Measurements from ENCODE around the gene CD248.
"Not testable (repeated sequence)": the region's sequence is repeated elsewhere in the genome, so short reads cannot be mapped to it uniquely, and the experiment has no call there.

Gene CD248

GRCh38 chr11:66281001-66281400, 35.8 kb downstream of the CD248 start:
- Histone ChIP-seq H3K36me3 (ENCODE audit: control insufficient read depth, insufficient read depth, low read length) (peaks cover 12% of the 10 kb centered on the region), H3K4me1 (ENCODE audit: control insufficient read depth, insufficient read depth, low read length) (peaks cover 40% of the 10 kb centered on the region), H3K27ac (ENCODE audit: insufficient read depth, low read depth, low read length, poor library complexity, severe bottlenecking) (no peak overlapping the region), H3K9me3 (ENCODE audit: control insufficient read depth, low read length) (no peaks in the 10 kb centered on the region), H3K27me3 (ENCODE audit: control insufficient read depth, insufficient read depth, low read length, poor library complexity, severe bottlenecking) (no peaks in the 10 kb centered on the region), H3K4me3 (ENCODE audit: insufficient read depth, low read depth, low read length) (no peak overlapping the region)
- WGBS, 2 experiments, result 75 to 78% methylated on average over 6 of the region's 6 CpGs

- H3K27ac ChIP-seq (ENCODE audit: insufficient read depth, low read depth, low read length, poor library complexity, severe bottlenecking), result no peak overlapping the region
- no peak overlapping the region for H3K4me3 ChIP-seq (ENCODE audit: insufficient read depth, low read depth, low read length)
- WGBS, 2 experiments, result 51 to 60% methylated on average over 14 of the region's 14 CpGs
- H3K36me3 ChIP-seq (ENCODE audit: control insufficient read depth, insufficient read depth, low read length), result peaks cover 18% of the 10 kb centered on the region
- no peaks in the 10 kb centered on the region for H3K27me3 ChIP-seq (ENCODE audit: control insufficient read depth, insufficient read depth, low read length, poor library complexity, severe bottlenecking)
- no peaks in the 10 kb centered on the region for H3K9me3 ChIP-seq (ENCODE audit: control insufficient read depth, low read length)
- H3K4me1 ChIP-seq (ENCODE audit: control insufficient read depth, insufficient read depth, low read length), result peaks cover 40% of the 10 kb centered on the region
Observed at GRCh38 chr11:66280428-66280827, 36.4 kb downstream of the CD248 start.

- Histone ChIP-seq H3K4me1 (ENCODE audit: control insufficient read depth, insufficient read depth, low read length) (peaks cover 40% of the 10 kb centered on the region), H3K4me3 (ENCODE audit: insufficient read depth, low read depth, low read length) (peak overlapping the region; percentile 40), H3K27me3 (ENCODE audit: control insufficient read depth, insufficient read depth, low read length, poor library complexity, severe bottlenecking) (no peaks in the 10 kb centered on the region), H3K9me3 (ENCODE audit: control insufficient read depth, low read length) (no peaks in the 10 kb centered on the region), H3K36me3 (ENCODE audit: control insufficient read depth, insufficient read depth, low read length) (peaks cover 22% of the 10 kb centered on the region), H3K27ac (ENCODE audit: insufficient read depth, low read depth, low read length, poor library complexity, severe bottlenecking) (no peak overlapping the region)
- WGBS, 2 experiments, result 30 to 31% methylated on average over 15 of the region's 15 CpGs
Observed at GRCh38 chr11:66279092-66279734, 37.6 kb downstream of the CD248 start.

- H3K4me3 ChIP-seq (ENCODE audit: insufficient read depth, low read depth, low read length), result peak overlapping the region; percentile 40
- H3K9me3 ChIP-seq (ENCODE audit: control insufficient read depth, low read length), result no peaks in the 10 kb centered on the region
- peaks cover 17% of the 10 kb centered on the region for H3K36me3 ChIP-seq (ENCODE audit: control insufficient read depth, insufficient read depth, low read length)
- H3K27ac ChIP-seq (ENCODE audit: insufficient read depth, low read depth, low read length, poor library complexity, severe bottlenecking), result peak overlapping the region; percentile 20
- peaks cover 40% of the 10 kb centered on the region for H3K4me1 ChIP-seq (ENCODE audit: control insufficient read depth, insufficient read depth, low read length)
- H3K27me3 ChIP-seq (ENCODE audit: control insufficient read depth, insufficient read depth, low read length, poor library complexity, severe bottlenecking), result no peaks in the 10 kb centered on the region
- WGBS, 2 experiments, result 1% methylated on average over 41 to 42 of the region's 45 CpGs
Observed at GRCh38 chr11:66278363-66279091, 38.3 kb downstream of the CD248 start.

- H3K36me3 ChIP-seq (ENCODE audit: control insufficient read depth, insufficient read depth, low read length), result peaks cover 22% of the 10 kb centered on the region
- H3K4me1 ChIP-seq (ENCODE audit: control insufficient read depth, insufficient read depth, low read length), result peaks cover 36% of the 10 kb centered on the region
- peak within 1 kb of the TSS; percentile 20 for H3K27ac ChIP-seq (ENCODE audit: insufficient read depth, low read depth, low read length, poor library complexity, severe bottlenecking)
- H3K27me3 ChIP-seq (ENCODE audit: control insufficient read depth, insufficient read depth, low read length, poor library complexity, severe bottlenecking), result no peaks in the 10 kb centered on the region
- H3K9me3 ChIP-seq (ENCODE audit: control insufficient read depth, low read length), result no peaks in the 10 kb centered on the region
- H3K4me3 ChIP-seq (ENCODE audit: insufficient read depth, low read depth, low read length), result peak within 1 kb of the TSS; percentile 40
- WGBS, 2 experiments, result 2 to 3% methylated on average over 84 of the region's 84 CpGs
Observed at GRCh38 chr11:66277471-66278362, 39.1 kb downstream of the CD248 start, which contains the start of gene CNIH2. Gene CNIH2 (plus strand): TSS chr11:66278175. CDS start chr11:66278457, 282 bp downstream.

- not testable (repeated sequence) for H3K4me3 ChIP-seq (ENCODE audit: insufficient read depth, low read depth, low read length); H3K27ac ChIP-seq (ENCODE audit: insufficient read depth, low read depth, low read length, poor library complexity, severe bottlenecking); H3K27me3 ChIP-seq (ENCODE audit: control insufficient read depth, insufficient read depth, low read length, poor library complexity, severe bottlenecking); H3K9me3 ChIP-seq (ENCODE audit: control insufficient read depth, low read length)
- Histone ChIP-seq H3K4me1 (ENCODE audit: control insufficient read depth, insufficient read depth, low read length) (peaks cover 36% of the 10 kb centered on the region), H3K36me3 (ENCODE audit: control insufficient read depth, insufficient read depth, low read length) (peaks cover 29% of the 10 kb centered on the region)
- 80 to 86% methylated on average over 4 of the region's 4 CpGs for WGBS, 2 experiments
Observed at GRCh38 chr11:66277064-66277463, 39.8 kb downstream of the CD248 start.

GRCh38 chr11:66276619-66277018, 40.2 kb downstream of the CD248 start:
- Histone ChIP-seq H3K36me3 (ENCODE audit: control insufficient read depth, insufficient read depth, low read length) (peaks cover 31% of the 10 kb centered on the region), H3K4me1 (ENCODE audit: control insufficient read depth, insufficient read depth, low read length) (peaks cover 32% of the 10 kb centered on the region)
- not testable (repeated sequence) for H3K27me3 ChIP-seq (ENCODE audit: control insufficient read depth, insufficient read depth, low read length, poor library complexity, severe bottlenecking); H3K27ac ChIP-seq (ENCODE audit: insufficient read depth, low read depth, low read length, poor library complexity, severe bottlenecking); H3K4me3 ChIP-seq (ENCODE audit: insufficient read depth, low read depth, low read length); H3K9me3 ChIP-seq (ENCODE audit: control insufficient read depth, low read length)
- 87 to 91% methylated on average over 12 to 13 of the region's 13 CpGs for WGBS, 2 experiments

GRCh38 chr11:66275984-66276612, 40.7 kb downstream of the CD248 start:
- Histone ChIP-seq H3K27me3 (ENCODE audit: control insufficient read depth, insufficient read depth, low read length, poor library complexity, severe bottlenecking) (no peaks in the 10 kb centered on the region), H3K27ac (ENCODE audit: insufficient read depth, low read depth, low read length, poor library complexity, severe bottlenecking) (no peak overlapping the region), H3K9me3 (ENCODE audit: control insufficient read depth, low read length) (no peaks in the 10 kb centered on the region), H3K4me1 (ENCODE audit: control insufficient read depth, insufficient read depth, low read length) (peaks cover 26% of the 10 kb centered on the region), H3K36me3 (ENCODE audit: control insufficient read depth, insufficient read depth, low read length) (peaks cover 31% of the 10 kb centered on the region), H3K4me3 (ENCODE audit: insufficient read depth, low read depth, low read length) (no peak overlapping the region)
- 95% methylated on average over 14 of the region's 14 CpGs for WGBS, 2 experiments

- Histone ChIP-seq H3K4me3 (ENCODE audit: insufficient read depth, low read depth, low read length) (no peak overlapping the region), H3K27me3 (ENCODE audit: control insufficient read depth, insufficient read depth, low read length, poor library complexity, severe bottlenecking) (no peaks in the 10 kb centered on the region), H3K36me3 (ENCODE audit: control insufficient read depth, insufficient read depth, low read length) (peaks cover 31% of the 10 kb centered on the region), H3K4me1 (ENCODE audit: control insufficient read depth, insufficient read depth, low read length) (peaks cover 20% of the 10 kb centered on the region), H3K9me3 (ENCODE audit: control insufficient read depth, low read length) (no peaks in the 10 kb centered on the region), H3K27ac (ENCODE audit: insufficient read depth, low read depth, low read length, poor library complexity, severe bottlenecking) (no peak overlapping the region)
- 95 to 96% methylated on average over 8 of the region's 8 CpGs for WGBS, 2 experiments
Observed at GRCh38 chr11:66275396-66275795, 41.4 kb downstream of the CD248 start.

All from ectodermal cell (in vitro differentiated cells).